Uterus (tissue), 4 donors: ENCODE measurements around the gene SLFNL1. TPM values are rescaled to one million over a fixed set of nuclear protein-coding genes. Genes with fewer than 3 reads are reported as not detected.

ENCODE experiments used
- DNase-seq, 2 donors: peaks; one replicate each; pipeline ENCODE4 v3.0.0-alpha.2; 2019 to 2020
- H3K27ac ChIP-seq, 2 donors: fragments of 200-600 bp; sonication (generic); 1 replicate in 1 of 2; 2 replicates in 1 of 2; pipeline ENCODE4 v1.5.1; 2016 to 2018
- H3K27me3 ChIP-seq, 2 donors: fragments of 200-600 bp; sonication (generic); one replicate each; pipeline ENCODE4 v1.5.1; 2018 to 2019; ENCODE audit warnings: control low read depth in 1 of 2
- H3K36me3 ChIP-seq, 2 donors: fragments of 200-600 bp; sonication (generic); one replicate each; pipeline ENCODE4 v1.5.1; 2019; ENCODE audit warnings: control low read depth in 1 of 2
- H3K4me1 ChIP-seq, 2 donors: fragments of 200-600 bp; sonication (generic); one replicate each; pipeline ENCODE4 v1.5.1; 2018 to 2019; ENCODE audit warnings: control low read depth in 1 of 2
- H3K4me3 ChIP-seq, 2 donors: fragments of 200-600 bp; sonication (generic); 1 replicate in 1 of 2; 2 replicates in 1 of 2; pipeline ENCODE4 v1.5.1; 2018 to 2019; ENCODE audit warnings: mild to moderate bottlenecking in 1 of 2
- H3K9me3 ChIP-seq, 2 donors: fragments of 200-600 bp; sonication (generic); one replicate each; pipeline ENCODE4 v1.5.1; 2019; ENCODE audit warnings: control low read depth in 1 of 2
- POLR2A ChIP-seq, 2 donors: fragments of 450-650 bp; IDR thresholded peaks; one replicate each; pipeline ENCODE4 v1.6.1; 2016; ENCODE audit warnings: antibody characterized with exemption in 2 of 2, mild to moderate bottlenecking in 1 of 2, moderate library complexity in 1 of 2
- intact Hi-C: fragments of 100-400 bp; cut with DNase I; formaldehyde crosslinking; loops from one replicate; pipeline ENCODE4 v1.15.1; 2023; ENCODE audit warnings: low total_unique reads
- total RNA-seq, 4 donors: library from RNA; depleted of rRNA in 3 of 4; stranded (reverse); fragments of >200 nt in 3 of 4; gene quantifications; one replicate each; pipeline versions ENCODE4 v1.1.0 to v1.2.4, GENCODE V29; 2014 to 2023
- TF ChIP-seq, protein P1 (sequence below), 4 experiments: fragments of 200-600 bp in 2 of 4; fragments of 450-650 bp in 2 of 4; sonication (generic) in 2 of 4; IDR thresholded peaks; one replicate each; pipeline ENCODE4 v1.5.1; 2016 to 2019; ENCODE audit warnings: antibody characterized with exemption in 4 of 4, mild to moderate bottlenecking in 2 of 4, moderate library complexity in 1 of 4
- donor health status: DM: yes; HTN: yes; CAD: no.

The SLFNL1 gene
- total RNA-seq, 4 donors from 2014 or later: 0.83 to 31.3 (median 1.6) TPM; not detected in 1

DNA sequence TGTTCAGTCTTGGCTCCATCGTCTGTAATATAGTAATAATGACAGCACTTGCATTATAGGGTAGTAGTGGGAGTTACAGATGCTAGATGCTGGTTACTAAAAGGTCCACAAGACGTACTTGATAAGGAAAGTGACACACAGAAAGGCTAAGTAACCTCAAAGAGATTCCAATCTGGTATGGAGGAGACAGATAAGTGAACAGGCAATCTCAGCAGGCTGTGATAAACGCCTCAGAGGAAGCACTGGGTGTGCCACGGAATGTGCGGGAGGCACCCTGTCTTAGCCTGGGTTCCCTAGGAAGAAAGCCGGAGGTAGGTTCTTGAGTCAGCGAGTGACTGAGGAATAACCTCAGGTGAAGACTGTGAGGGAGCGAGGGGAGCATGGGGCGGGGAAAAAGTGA is 46.6 kb downstream of the SLFNL1 start:
- intact Hi-C loops: no loop called here
- H3K4me1 ChIP-seq: peaks cover 0 to 5% of the 10 kb centered on the region in 2 donors
- no peak for DNase-seq
- no peaks in the 10 kb centered on the region for H3K27me3 ChIP-seq
- no peak overlapping the region for H3K4me3 ChIP-seq
- H3K27ac ChIP-seq: no peak overlapping the region
- no peaks in the 10 kb centered on the region for H3K36me3 ChIP-seq
- H3K9me3 ChIP-seq: no peaks in the 10 kb centered on the region
- no peak for TF ChIP-seq POLR2A (IDR thresholded peaks at IDR 0.05)
- TF ChIP-seq, protein P1, sequence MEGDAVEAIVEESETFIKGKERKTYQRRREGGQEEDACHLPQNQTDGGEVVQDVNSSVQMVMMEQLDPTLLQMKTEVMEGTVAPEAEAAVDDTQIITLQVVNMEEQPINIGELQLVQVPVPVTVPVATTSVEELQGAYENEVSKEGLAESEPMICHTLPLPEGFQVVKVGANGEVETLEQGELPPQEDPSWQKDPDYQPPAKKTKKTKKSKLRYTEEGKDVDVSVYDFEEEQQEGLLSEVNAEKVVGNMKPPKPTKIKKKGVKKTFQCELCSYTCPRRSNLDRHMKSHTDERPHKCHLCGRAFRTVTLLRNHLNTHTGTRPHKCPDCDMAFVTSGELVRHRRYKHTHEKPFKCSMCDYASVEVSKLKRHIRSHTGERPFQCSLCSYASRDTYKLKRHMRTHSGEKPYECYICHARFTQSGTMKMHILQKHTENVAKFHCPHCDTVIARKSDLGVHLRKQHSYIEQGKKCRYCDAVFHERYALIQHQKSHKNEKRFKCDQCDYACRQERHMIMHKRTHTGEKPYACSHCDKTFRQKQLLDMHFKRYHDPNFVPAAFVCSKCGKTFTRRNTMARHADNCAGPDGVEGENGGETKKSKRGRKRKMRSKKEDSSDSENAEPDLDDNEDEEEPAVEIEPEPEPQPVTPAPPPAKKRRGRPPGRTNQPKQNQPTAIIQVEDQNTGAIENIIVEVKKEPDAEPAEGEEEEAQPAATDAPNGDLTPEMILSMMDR (IDR thresholded peaks at IDR 0.05): no peak

DNA sequence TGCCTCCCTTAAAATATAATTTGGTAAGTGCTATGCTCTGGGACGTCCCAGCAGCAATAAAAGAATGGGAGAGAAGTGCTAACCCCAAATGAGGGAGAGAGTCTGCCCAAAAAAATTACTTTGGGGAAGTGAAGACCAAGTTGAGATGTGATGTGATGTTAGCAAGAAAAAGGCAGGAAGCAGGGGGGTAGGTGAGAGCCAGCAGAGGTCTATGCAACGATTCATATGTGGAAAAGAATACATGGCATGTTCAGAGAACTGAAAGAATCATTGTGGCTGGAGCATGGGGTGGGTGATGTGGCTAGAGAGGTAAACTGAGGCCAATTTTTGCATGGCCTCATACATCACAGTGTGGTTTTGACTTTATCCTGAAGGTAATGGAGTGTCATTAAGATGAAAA is 47.6 kb downstream of the SLFNL1 start:
- Histone ChIP-seq H3K27ac (no peak overlapping the region), H3K27me3 (no peaks in the 10 kb centered on the region), H3K9me3 (no peaks in the 10 kb centered on the region), H3K4me3 (no peak overlapping the region), H3K4me1 (peaks cover 0 to 2% of the 10 kb centered on the region in 2 donors), H3K36me3 (no peaks in the 10 kb centered on the region)
- no peak for DNase-seq
- intact Hi-C loops: no loop called here
- TF ChIP-seq, protein P1 (IDR thresholded peaks at IDR 0.05): no peak
- no peak for TF ChIP-seq POLR2A (IDR thresholded peaks at IDR 0.05)

DNA sequence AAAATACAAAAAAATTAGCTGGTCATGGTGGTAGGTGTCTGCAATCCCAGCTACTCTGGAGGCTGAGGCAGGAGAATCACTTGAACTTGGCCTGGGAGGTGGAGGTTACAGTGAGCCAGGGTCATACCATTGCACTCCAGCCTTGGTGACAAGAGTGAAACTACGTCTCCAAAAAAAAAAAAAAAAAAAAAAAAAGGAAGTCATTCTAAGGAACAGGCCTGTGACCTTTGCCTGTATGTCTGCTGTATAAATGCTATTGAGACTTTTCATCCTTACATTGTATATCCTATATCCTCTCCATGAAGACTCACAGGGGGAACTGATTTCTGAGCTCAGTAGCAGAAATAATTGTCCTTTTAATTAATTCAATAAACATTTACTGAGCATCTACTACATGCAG is 49.6 kb downstream of the SLFNL1 start:
- Histone ChIP-seq H3K9me3 (no peaks in the 10 kb centered on the region), H3K27me3 (no peaks in the 10 kb centered on the region), H3K4me1 (no peaks in the 10 kb centered on the region), H3K27ac (no peak overlapping the region), H3K36me3 (no peaks in the 10 kb centered on the region), H3K4me3 (no peak overlapping the region)
- DNase-seq: no peak
- intact Hi-C loops: no loop called here
- TF ChIP-seq, protein P1 (IDR thresholded peaks at IDR 0.05): no peak
- TF ChIP-seq POLR2A (IDR thresholded peaks at IDR 0.05): no peak

DNA sequence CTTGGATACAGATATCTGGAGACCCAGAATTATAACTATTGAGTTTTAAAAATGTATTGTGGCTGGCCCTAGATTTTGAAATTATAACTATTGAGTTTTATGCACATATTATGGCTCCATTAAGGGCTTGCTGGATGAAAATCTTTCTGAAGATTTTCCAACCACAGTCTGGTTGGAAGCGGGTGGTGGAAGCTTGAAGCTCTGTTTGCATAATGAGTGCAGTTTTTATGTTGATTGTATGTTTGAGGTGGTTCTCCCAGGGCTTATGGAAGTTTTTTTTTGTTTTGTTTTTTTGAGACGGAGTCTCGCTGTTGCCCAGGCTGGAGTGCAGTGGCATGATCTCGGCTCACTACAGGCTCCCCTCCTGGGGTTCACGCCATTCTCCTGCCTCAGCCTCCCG is 52.1 kb downstream of the SLFNL1 start:
- Histone ChIP-seq H3K36me3 (no peaks in the 10 kb centered on the region), H3K4me3 (no peak overlapping the region), H3K27ac (no peak overlapping the region), H3K9me3 (no peaks in the 10 kb centered on the region), H3K27me3 (no peaks in the 10 kb centered on the region), H3K4me1 (no peaks in the 10 kb centered on the region)
- DNase-seq: no peak
- no peak for TF ChIP-seq POLR2A (IDR thresholded peaks at IDR 0.05)
- TF ChIP-seq, protein P1 (IDR thresholded peaks at IDR 0.05): no peak
- intact Hi-C loops: no loop called here

DNA sequence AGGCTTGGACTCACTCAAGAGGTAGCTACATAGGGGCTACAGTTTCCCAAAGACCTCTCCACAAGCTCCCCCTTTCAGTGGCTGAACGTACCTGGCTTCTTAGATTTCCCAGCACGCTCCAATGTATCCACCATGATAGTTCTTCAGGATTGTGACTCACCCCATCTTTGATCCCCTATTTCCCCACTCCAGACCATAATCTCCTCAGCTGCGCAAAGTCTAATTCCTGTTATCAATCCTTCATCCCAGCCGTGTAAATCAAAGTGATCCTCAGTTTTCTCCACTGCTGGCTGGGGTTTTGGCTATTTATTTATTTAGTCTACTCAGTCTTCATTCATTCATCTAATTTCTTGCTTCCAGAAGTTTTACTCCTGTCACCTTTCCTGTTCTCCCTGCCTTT is 55.1 kb downstream of the SLFNL1 start:
- H3K27ac ChIP-seq: no peak overlapping the region
- H3K4me3 ChIP-seq: no peak overlapping the region

More for the DNA sequence above, 55.1 kb downstream of the SLFNL1 start:
- no peaks in the 10 kb centered on the region for H3K9me3 ChIP-seq
- H3K36me3 ChIP-seq: no peaks in the 10 kb centered on the region
- intact Hi-C loops: no loop called here
- H3K4me1 ChIP-seq: no peaks in the 10 kb centered on the region
- no peaks in the 10 kb centered on the region for H3K27me3 ChIP-seq
- TF ChIP-seq, protein P1 (IDR thresholded peaks at IDR 0.05): no peak
- no peak for TF ChIP-seq POLR2A (IDR thresholded peaks at IDR 0.05)
- DNase-seq: no peak

Other genes with a start within 250 kb of the SLFNL1 start
- gene KCNQ4, start 237.9 kb downstream of the SLFNL1 start, total RNA-seq: 10 to 100 TPM in 1 of 4 donors, 1 to 10 TPM in 2, not detected in 1; 2.7 to 13.4 (median 7.4) TPM
- 10 to 100 TPM in 3 of 4 donors, 1 to 10 TPM in 1; 4.1 to 99.9 (median 19.9) TPM for gene CITED4, start 159.4 kb downstream of the SLFNL1 start, total RNA-seq
- gene CTPS1, start 42.0 kb downstream of the SLFNL1 start, total RNA-seq: 10 to 100 TPM; 30.9 to 70.1 (median 51.3) TPM
- 100 to 1,000 TPM in 1 of 4 donors, 10 to 100 TPM in 3; 27.6 to 105 (median 48.5) TPM for gene SCMH1, start 220.6 kb upstream of the SLFNL1 start, total RNA-seq